HUDEP-2 (cell line): Measurements from ENCODE around the gene APBB2.
A peak's percentile ranks its signal among the peaks of the same experiment; 100 is the strongest.
"Not testable (repeated sequence)": the region's sequence is repeated elsewhere in the genome, so short reads cannot be mapped to it uniquely, and the experiment has no call there.

Source experiments
- DNase-seq, 76 experiments: peaks; one replicate each; lab custom pipeline; 2025; ENCODE audit not compliant: unreplicated experiment in 76 of 76; lab: John Stamatoyannopoulos, UW

APBB2 gene

GRCh38 chr4:40842318-40842717 is 372.0 kb downstream of the APBB2 start:
- no peak for DNase-seq

GRCh38 chr4:40840985-40841571 is 373.3 kb downstream of the APBB2 start:
- peak in 63 of 76 experiments; percentile 3 to 78 (median 27) for DNase-seq

- DNase-seq, result no peak
Observed at GRCh38 chr4:40840255-40840984, 373.9 kb downstream of the APBB2 start.

GRCh38 chr4:40838742-40839141 is 375.6 kb downstream of the APBB2 start:
- no peak for DNase-seq

GRCh38 chr4:40837094-40837870 is 377.1 kb downstream of the APBB2 start:
- DNase-seq, result peak in 1 of 76 experiments; percentile 2

- no peak for DNase-seq
Observed at GRCh38 chr4:40833212-40833611, 381.1 kb downstream of the APBB2 start.

GRCh38 chr4:40832175-40832574 is 382.2 kb downstream of the APBB2 start:
- DNase-seq, result no peak

- DNase-seq, result no peak
Observed at GRCh38 chr4:40831146-40831907, 383.0 kb downstream of the APBB2 start.

- no peak for DNase-seq
Observed at GRCh38 chr4:40829586-40829985, 384.8 kb downstream of the APBB2 start.

- no peak for DNase-seq
Observed at GRCh38 chr4:40828661-40829060, 385.7 kb downstream of the APBB2 start.

GRCh38 chr4:40827758-40828157 is 386.6 kb downstream of the APBB2 start:
- DNase-seq, result no peak

GRCh38 chr4:40826821-40827220 is 387.5 kb downstream of the APBB2 start:
- DNase-seq, result no peak

- no peak for DNase-seq
Observed at GRCh38 chr4:40825014-40825838, 389.1 kb downstream of the APBB2 start.

GRCh38 chr4:40822420-40823166 is 391.7 kb downstream of the APBB2 start:
- no peak for DNase-seq

- no peak for DNase-seq
Observed at GRCh38 chr4:40820101-40820500, 394.2 kb downstream of the APBB2 start.

- not testable (repeated sequence) for DNase-seq
Observed at GRCh38 chr4:40817157-40817556, 397.2 kb downstream of the APBB2 start.

- DNase-seq, result no peak
Observed at GRCh38 chr4:40812856-40813255, 401.5 kb downstream of the APBB2 start.

- no peak for DNase-seq
Observed at GRCh38 chr4:40812386-40812785, 402.0 kb downstream of the APBB2 start.

- DNase-seq, result no peak
Observed at GRCh38 chr4:40811956-40812355, 402.4 kb downstream of the APBB2 start.
